Kidney tubule cell (primary cell): ENCODE results near the gene TMEM181.
"Not testable (repeated sequence)": the region's sequence is repeated elsewhere in the genome, so short reads cannot be mapped to it uniquely, and the experiment has no call there.

Experiments
- DNase-seq: peaks from one replicate; pipeline ENCODE4 v3.0.0-alpha.2; 2018; ENCODE audit warnings: low spot score

TMEM181 gene

GRCh38 chr6:158596861-158597260, 37.0 kb downstream of the TMEM181 start:
- no peak for DNase-seq

- DNase-seq: no peak
Observed at GRCh38 chr6:158597565-158597964, 37.7 kb downstream of the TMEM181 start.

- no peak for DNase-seq
Observed at GRCh38 chr6:158599635-158600034, 39.7 kb downstream of the TMEM181 start.

GRCh38 chr6:158603261-158604047, 43.6 kb downstream of the TMEM181 start:
- DNase-seq: no peak

- DNase-seq: no peak
Observed at GRCh38 chr6:158604048-158604406, 44.1 kb downstream of the TMEM181 start.

- peak; percentile 80 for DNase-seq
Observed at GRCh38 chr6:158605266-158605878, 45.5 kb downstream of the TMEM181 start.

- DNase-seq: not testable (repeated sequence)
Observed at GRCh38 chr6:158606011-158606410, 46.1 kb downstream of the TMEM181 start.

- no peak for DNase-seq
Observed at GRCh38 chr6:158606935-158607334, 47.0 kb downstream of the TMEM181 start.

- DNase-seq: no peak
Observed at GRCh38 chr6:158607411-158608170, 47.7 kb downstream of the TMEM181 start.

GRCh38 chr6:158608221-158608620, 48.3 kb downstream of the TMEM181 start:
- DNase-seq: no peak

GRCh38 chr6:158609455-158610155, 49.7 kb downstream of the TMEM181 start:
- no peak for DNase-seq

GRCh38 chr6:158610319-158610968, 50.6 kb downstream of the TMEM181 start:
- DNase-seq: no peak

- no peak for DNase-seq
Observed at GRCh38 chr6:158611039-158611438, 51.1 kb downstream of the TMEM181 start.

GRCh38 chr6:158611541-158612370, 51.9 kb downstream of the TMEM181 start:
- DNase-seq: peak; percentile 66

- DNase-seq: not testable (repeated sequence)
Observed at GRCh38 chr6:158614606-158615005, 54.7 kb downstream of the TMEM181 start.

- DNase-seq: not testable (repeated sequence)
Observed at GRCh38 chr6:158618289-158618688, 58.4 kb downstream of the TMEM181 start.

GRCh38 chr6:158619922-158620801, 60.3 kb downstream of the TMEM181 start:
- DNase-seq: no peak

- DNase-seq: no peak
Observed at GRCh38 chr6:158620963-158621693, 61.2 kb downstream of the TMEM181 start.
